DMS153 treated with DMSO at 0.1 percent for 48 hours (cell line): ENCODE measurements around the gene PRKD1.
"Not testable (repeated sequence)": the region's sequence is repeated elsewhere in the genome, so short reads cannot be mapped to it uniquely, and the experiment has no call there.

Source experiments
- DNase-seq: peaks from one replicate; lab custom pipeline; 2025; ENCODE audit not compliant: unreplicated experiment; lab: John Stamatoyannopoulos, UW

PRKD1 gene

DNA sequence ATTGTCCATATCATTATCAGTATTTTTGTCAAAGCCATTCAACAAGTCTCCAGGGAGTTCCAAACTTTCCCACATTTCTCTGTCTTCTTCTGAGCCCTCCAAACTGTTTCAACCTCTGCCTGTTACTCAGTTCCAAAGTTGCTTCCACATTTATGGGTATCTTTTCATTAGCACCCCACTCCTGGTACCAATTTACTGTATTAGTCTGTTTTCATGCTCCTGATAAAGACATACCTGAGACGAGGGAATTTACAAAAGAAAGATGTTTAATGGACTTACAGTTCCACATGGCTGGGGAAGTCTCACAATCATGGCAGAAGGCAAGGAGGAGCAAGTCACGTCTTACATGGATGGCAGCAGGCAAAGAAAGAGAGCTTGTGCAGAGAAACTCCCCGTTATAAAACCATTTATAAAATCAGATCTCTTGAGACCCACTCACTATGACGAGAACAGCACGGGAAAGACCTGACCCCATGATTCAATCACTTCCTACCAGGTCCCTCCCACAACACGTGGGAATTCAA lies 87.2 kb downstream of the PRKD1 start:
- DNase-seq, result not testable (repeated sequence)

DNA sequence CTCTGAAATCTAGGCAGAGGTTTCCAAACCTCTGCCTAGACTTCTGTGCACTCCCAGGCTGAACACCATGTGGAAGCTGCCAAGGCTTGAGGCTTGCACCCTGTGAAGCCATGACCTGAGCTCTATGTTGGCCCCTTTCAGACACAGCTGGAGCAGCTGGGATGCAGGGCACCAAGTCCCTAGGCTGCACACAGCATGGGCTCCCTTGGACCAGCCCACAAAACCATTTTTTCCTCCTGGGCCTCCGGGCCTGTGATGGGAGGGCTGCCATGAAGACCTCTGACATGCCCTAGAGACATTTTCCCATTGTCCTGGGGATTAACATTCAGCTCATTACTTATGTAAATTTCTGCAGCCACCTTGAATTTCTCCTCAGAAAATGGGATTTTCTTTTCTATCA lies 88.0 kb downstream of the PRKD1 start:
- DNase-seq, result not testable (repeated sequence)

DNA sequence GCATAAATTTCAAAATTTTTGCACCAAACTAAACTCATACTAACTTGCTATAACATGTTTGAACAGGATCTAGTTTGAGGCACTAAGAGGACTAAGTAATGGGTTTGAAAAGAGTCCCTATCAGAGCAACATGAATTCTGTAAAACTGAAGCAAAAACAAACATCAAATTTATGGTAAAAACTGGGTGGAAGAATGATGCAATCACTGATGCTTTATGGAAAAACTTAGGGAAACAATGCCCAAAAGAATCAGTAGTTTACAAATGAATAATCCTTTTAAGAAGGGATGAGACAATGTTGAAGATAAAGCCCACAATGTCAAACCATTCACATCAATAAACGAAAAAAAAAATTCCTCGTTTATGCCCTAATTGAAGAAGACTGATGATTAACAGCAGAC lies 88.9 kb downstream of the PRKD1 start:
- DNase-seq, result no peak

DNA sequence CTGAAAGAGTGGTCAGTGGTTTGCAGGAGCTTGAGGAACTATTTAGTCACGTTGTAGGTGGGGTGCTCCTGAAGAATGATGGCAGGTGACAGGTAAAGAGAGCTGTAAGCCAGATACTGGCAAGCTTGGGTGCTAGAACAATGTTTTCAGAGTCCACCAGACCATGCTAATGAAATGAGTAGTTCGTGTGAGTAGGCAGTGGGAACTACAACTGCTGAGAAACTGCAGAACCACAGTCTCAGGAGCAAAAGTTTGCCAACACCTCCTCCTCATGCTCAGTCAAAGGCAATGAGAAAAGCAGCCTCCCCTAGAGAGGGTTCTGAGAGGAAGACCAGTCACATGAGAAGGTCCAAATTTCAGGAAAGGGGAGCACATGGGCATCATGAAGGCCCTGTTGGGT lies 91.3 kb downstream of the PRKD1 start:
- no peak for DNase-seq

DNA sequence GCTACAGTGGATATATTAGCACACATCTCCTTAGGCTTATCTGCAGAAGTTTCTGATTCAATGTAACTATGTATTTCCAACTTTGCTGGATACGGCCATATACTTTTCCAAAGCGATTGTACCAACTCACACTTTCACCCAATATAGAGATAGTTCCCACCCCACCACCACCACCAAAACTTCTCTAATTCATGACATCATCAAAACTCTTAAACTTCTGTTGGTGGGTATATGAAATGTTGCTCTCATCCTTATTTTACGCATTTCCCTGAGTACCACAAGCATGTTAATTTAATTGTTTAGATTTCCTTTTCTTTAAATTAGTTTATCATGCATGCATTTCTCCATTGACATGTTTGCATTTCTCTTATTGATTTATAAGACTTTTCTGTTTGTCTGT lies 95.6 kb downstream of the PRKD1 start:
- no peak for DNase-seq

DNA sequence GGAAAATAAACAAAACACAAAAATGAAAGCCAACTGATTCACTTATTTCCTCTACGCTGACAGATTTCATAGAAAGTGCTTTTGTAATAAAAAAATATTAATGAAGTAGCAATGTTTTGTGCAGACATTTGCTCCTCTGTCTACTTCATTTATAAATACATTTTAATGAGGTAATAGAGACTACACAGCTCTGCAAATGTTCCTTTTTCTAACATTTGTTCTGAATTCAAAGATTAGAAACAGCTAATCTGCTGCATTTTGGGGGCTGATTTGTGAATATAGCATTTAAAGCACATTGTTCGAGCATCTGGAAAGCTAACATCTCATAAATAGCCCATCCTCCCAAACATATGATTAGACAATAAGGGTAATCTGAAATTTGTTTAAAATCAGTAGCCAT lies 97.8 kb downstream of the PRKD1 start:
- DNase-seq, result no peak

DNA sequence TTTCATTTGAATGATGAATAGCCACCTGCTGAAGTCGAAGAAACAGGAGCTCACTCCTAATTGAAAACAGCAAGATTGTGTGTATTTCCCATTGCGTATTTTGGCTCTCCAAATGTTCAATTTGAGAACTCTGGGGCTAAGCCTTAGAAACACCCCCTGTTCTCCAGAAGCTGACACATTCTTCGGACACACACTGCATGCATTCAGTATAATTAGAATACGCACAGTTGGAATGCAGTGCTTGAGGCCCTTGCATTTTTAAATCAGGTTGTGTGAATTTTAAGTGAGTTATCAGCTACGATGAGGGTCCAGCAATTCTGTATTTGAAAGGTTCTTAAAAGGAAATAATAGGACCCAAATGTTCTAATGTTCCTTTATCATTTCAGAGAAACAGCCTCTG lies 103.8 kb downstream of the PRKD1 start:
- DNase-seq, result no peak

DNA sequence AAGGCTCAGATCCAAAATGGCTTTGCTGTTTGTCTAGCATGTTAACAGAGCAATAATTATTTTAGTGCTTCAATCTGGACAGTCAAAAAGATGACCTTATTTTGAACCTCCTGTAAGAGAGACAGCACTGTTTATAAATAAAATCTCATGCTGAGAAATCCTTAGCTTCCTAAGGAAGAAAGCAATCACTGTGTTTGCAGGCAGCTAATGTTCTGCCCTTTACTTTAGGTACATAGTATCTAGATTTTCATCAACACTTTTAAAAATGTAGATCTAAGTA lies 105.3 kb downstream of the PRKD1 start:
- DNase-seq, result no peak

DNA sequence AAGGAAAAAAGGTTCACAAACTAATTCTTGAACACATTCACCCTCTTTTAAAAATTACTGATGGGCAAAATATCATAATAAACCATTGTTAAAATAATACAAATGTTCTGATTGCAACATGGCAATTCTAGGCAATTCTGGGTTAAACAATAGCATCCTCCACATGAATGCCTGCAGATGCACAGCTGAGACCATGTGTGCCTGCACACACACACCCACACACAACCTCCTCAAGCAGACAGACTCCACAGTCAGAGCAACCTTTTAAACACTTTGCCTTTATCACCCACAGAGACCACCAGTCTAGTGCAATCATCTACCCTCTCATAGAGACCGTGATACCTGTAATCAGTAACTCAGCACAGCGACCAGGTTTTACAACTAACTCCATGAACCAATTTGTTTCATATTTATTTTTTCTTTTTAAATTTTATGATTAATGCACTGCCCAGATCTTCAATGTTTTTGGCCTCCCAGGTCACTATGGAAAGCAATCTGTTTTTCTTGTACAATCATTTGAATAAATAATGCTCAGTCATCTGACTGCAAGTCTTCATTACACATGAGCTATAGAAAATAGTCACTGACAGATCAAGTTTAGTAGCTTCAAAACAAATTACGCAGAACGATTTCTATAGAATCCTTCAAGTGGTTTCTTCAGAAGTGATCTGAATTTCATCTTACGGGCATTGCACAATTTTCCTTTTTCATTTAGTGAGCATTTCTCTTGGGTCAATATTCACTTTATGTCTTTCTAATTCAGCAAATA lies 105.8 kb downstream of the PRKD1 start:
- peak; percentile 82 for DNase-seq

DNA sequence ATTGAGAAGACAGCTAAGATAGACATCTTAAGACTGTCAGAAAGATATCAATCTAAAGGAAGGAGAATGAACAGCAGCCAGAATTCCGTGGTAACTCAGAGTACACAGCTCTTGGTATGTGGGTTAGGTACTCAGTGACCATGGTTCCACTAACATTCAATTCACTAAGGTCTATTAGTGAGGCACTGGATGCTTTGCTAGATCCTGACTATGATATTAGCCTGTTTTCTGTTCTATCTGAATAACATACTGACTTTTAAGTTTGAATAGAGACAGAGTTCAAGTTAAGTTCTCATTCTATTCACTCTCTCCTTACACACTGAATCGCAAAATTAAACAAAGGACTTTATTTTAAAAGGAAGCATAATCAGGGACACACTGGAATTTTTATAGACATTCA lies 106.4 kb downstream of the PRKD1 start:
- DNase-seq, result no peak

DNA sequence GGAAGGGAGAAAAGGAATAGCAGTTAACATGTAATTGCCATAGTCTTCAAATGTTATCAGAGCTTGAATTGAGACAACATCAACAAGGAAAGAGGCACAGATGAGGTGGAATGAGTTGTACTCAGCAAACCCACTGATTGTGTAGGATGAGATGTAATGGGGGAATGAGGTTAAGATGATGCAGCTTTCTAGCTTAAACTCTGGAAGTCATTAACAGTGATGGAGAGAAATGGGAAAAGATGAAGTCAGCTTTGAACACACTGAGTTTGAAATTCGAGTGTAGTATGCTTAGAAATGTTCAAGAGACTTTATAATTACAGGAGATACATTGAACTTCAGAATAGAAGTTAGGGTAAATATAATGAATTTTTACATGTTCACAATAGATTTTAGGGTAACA lies 106.9 kb downstream of the PRKD1 start:
- no peak for DNase-seq

DNA sequence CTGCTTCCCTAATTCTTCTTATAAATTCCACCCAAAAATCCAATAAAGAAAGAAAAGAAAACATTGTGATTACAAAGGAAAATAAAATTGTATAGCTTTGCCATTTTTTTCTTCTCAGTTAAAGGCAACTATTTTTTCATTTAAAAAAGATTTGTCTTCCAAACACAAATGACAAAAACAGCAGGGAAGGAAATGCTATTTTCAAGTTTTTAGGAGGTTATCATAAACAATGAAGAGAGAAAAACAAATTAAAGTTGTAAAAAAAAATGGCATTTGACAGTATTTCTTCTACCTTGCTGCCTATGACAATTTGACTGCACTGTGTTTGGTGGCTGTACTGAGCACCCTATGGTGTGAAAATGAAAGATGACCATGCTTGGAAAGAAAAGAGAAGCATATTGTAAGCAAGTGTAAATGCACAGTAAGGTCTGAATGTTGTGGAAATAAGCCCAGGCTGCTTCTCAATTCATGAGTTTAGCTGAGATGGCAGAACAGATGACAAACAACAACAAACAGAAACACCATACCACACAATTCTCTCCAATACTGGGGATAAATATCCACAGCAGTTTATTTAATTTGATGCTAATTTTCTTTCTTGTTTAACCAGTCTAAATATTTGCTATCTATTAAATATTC lies 109.8 kb downstream of the PRKD1 start:
- no peak for DNase-seq

DNA sequence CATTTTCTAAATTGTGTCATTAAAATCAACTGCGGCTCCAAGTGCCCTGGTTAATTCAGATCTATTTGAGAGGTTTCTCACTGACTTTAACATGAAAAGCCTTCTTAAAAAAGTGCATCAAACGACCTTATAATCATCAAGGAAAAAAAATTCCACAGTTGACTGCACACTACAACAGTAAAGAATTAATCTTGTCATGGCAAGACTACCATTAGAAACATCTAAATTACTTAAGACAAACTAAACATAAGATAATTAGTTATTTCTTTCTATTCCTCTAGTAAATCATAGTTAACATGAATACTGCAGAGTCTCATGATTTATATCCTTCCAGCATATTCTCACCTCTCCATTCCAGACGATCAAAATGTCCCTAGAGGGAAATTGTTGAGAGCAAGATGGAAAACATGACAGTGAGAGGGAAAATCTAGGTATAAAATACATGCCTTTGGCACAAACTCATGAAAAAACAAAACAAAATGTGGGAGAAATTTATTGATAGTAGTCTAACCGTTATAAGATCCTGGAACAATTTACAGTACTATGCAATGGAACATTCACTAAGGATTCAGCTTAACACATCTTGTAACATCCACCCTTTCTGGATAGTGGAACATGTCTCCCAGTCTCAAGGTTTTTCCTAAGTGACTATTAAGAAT lies 112.5 kb downstream of the PRKD1 start:
- DNase-seq, result no peak

DNA sequence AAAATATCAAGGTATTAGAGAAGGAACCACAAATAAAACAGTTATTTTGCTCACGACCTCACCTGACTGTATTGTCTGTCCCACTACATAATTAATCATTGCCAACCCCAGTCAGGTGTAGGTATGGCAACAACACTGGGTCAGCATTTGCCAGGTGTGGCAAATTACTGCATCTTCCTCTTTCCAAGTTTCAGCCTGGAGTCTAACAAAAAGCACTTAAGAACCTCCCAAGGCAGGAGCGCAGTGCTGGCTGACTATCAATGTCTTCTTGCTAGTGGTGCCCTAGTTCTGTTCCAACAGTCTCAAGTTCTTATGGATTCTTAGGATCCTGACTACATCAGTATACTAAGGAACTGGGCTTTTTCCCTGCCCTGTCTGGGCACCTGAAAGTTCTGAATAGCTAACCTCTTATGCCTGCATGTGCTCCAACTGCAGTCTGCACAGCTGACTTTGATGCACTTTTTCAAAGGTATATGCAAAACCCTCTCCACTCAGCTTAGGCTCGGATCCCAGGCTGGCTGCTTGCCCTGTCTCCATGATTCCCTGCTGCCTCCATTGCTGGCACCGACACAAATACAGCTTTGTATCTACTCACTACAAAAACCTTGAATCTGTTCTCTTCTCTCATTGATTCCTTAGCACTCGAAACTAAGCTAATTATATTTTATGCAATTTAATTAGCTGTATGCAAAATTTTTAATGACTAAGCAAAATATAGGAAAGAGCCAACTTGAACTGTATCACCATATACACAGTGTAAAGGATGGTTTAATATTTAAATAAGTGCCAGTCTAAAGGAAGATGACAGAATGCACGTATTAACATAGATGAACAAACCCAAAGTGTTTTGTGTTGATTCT lies 113.3 kb downstream of the PRKD1 start:
- no peak for DNase-seq

DNA sequence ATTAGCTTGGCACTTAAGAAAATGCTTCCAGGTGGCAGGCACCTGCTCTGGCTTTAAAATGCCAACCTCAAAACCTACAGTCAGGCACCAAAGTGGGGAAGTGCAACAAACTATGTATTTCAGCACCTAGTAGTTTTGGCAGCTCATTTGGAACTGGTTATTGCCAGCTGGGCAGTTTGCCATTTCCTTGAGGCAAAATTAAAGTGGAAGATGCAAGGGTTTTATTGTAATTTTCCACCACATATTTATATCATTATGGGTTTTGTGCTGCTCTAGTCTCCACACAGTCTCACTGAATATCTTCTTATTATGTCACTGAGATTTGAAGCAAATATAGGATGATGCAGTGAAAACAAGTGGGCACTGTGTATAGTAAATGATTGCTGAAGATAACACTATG lies 117.0 kb downstream of the PRKD1 start:
- DNase-seq, result peak; percentile 21

DNA sequence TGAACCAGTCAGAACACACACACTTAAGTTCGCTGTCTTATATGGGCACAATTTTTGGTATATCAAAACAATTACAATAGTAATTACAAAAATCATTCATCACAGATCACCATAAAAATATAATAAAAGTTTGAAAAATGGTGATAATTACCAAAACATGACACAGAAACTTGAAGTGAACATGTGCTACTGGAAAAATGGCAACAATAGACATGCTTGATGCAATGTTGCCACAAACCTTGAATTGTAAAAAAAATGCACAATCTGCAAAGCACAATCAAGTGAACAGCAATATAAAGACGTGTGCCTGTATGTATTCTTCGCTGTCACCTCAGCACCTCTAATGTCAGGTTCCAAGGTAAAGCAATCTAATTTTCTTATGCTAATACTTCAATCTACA lies 117.6 kb downstream of the PRKD1 start:
- no peak for DNase-seq

DNA sequence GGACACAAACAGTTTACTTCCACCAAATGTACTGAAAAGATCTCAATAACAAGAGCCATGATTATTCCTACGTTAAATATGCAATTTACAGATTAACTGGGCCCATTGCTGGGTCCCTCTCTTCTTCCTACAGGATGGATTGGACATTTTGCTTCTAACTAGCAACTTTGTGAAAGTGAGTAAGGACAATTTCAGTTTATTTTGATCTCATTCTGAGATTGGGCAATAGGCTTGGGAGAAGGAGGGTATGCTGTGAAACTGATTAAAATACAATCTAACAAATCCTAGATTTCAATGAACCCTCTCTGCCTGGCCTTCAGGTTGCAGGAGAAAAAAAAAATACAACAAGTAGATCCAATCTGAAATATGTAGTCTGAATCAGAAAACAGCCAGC lies 121.5 kb downstream of the PRKD1 start:
- DNase-seq, result no peak

DNA sequence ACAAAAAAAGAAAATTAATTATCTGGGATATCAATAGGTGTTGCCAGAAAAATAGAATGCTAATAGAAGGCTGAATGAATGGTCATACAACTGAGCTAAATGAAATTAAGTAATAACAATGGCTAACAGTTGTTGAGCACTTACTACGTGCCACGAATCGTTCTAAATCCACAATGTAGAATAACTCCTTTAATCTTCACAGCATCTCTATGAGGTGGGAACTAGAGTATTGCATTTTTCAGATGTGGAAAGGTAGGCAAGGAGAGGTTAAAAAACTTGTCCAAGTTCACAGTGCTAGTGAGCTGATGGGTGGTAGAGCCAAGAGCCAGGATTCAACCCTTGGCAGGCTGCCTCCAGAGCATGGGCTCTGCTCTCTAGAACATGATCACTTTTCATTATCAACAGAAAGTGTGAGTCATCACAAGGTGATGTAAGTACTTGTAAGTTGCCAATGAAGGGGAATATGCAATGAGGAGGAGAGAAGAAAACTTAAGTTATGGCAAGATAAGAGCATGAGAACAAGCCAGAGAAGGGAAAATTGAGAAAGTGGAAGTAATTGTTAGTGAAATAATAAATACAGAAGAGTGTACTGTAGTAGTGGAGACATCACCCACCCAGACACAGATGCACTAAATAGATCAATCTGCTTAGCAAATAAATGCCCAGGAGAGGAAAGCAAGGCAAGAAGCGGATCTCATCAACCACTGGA lies 122.1 kb downstream of the PRKD1 start:
- DNase-seq, result no peak

DNA sequence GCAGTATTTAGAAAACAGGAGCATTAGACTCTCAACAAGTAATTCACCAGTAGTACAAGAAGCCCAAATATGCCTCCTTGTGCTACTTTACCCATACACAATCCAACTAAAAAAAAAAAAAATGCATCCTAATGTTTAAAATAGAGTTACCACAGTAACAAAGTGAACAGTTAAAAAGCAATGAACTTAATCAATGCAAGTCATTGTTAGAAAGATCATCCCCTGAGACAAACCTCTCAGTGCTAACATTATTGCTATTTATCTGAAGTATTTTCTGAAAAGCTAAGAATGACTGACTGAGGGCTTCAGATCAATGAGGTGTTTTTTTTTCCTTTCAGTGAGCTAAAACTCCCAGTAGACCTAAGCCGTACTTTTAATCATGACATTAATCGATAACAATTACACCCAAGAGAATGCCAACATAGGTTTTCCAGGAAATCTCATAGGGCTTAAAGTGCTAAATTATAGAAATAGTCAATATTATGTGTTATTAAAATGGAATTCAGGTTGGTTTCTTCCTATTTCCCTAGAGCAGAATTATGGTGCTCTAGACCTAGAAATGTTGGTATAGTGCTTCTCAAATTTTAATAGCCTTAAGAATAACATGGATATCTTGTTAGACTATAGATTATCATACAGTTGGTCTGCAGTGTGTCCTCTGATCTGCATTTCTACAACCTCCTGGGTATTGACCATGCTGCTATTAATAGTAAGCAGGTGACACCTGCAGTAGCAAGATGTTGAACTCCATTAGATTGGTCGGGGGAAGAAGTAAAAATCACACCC lies 123.0 kb downstream of the PRKD1 start:
- DNase-seq, result no peak

DNA sequence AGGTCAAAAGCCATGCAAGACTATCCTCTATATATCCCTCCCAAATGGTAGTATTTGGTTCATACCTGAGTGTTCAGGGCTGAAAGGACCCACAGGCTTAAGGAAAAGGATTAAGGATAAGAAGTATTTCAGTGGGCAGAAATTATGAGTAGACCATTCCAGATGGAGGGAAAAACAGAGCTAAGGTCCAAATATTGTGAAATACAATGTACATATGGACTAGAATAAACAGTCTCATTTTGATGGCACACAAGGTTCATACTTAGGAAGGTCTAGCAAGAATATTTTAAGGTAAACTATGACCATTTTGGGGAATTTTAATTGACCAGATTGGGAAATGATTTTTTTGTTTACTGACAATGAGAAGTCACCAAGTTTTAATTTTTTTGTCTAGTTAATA lies 124.6 kb downstream of the PRKD1 start:
- no peak for DNase-seq
